Activated T-cell treated with anti-CD3 and anti-CD28 coated beads for 1 hour (primary cell): ENCODE data around the gene KCNH2.
"Not testable (repeated sequence)": the region's sequence is repeated elsewhere in the genome, so short reads cannot be mapped to it uniquely, and the experiment has no call there.

Experiments used
- DNase-seq: peaks from one replicate; pipeline ENCODE4 v3.0.0-alpha.2; 2020; ENCODE audit warnings: low read depth

KCNH2 gene

DNA sequence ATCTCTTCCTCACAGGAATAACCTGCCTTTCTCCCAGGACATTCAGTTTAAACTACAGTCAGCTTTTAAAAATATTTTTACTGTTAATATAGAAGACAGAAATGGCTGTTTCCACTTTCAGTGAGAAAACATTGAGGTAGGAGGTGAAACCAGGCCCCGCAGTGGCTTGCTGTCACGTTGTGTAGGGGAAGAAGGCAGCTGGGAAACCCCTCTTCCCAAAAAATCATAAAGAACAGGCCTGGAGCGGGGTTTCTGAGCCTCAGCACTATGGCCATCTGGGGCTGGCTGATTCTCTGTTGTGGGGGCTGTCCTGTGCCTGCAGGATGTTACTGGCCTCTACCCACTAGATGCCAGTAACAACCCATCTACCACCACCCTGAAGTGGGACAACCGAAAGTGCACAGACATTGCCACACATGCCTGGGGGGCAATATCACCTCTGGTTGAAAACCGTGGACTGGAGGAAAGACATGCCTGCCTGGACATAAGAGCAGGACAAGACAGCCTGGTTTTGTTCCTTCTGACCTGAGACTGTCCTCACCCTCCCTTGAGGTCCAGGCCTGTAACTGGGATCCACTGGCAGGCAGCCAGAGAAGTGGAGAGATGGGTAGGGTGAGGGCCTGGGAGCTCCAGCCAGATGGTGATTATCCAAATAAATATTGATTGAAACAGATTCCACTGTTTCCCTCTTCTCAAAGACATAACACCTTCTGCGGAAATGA is 43.9 kb downstream of the KCNH2 start:
- DNase-seq: no peak

DNA sequence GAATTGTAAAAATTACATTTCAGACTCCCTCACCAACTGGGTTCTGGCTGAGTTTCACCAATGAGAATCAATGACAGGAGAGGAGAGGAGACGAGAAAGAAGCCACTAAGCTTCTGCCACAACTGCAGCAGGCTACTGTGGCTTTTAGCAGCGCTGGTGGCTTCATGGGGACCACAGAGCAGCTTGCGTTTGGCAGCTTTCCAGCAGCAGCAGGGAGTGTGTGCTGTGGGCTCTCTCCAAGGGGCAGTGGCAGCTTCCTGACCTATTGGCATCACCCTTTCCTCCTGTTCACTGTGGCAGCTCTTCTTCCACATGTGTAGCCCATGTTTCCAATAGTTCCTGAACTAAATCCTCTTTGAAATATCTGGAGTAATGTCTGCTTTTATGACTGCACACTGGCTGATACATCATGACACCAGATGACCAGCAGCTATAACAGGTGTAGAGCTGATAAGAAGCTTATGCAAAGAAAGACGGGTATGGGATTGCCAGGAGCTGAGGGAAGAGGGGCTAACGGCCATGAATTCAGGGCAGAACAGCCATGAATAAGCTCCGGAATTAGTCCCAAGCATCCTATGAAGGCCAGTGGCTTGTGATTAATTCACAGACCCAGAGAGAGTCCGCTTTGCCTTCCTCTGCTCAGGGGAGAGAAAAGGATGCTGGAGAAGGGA is 46.8 kb downstream of the KCNH2 start:
- DNase-seq: peak; percentile 11

DNA sequence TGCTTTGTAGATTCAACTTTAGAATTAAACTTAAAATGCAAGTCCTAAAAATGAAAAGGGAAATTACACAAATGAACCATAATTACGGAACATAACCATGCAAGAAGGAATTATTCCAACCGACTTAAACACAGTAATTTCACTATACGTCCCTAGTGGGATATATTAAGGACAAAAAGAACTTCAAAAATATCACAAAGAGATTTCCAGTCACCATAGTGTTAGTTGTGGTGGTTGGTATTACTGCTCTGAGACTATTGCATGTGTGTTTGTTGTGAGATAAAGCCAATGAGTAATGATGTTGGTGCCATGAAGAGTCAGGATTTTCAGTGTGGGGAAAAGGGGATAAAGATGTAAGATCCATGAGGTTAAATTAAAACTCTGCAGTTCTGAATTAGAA is 49.6 kb downstream of the KCNH2 start:
- no peak for DNase-seq

DNA sequence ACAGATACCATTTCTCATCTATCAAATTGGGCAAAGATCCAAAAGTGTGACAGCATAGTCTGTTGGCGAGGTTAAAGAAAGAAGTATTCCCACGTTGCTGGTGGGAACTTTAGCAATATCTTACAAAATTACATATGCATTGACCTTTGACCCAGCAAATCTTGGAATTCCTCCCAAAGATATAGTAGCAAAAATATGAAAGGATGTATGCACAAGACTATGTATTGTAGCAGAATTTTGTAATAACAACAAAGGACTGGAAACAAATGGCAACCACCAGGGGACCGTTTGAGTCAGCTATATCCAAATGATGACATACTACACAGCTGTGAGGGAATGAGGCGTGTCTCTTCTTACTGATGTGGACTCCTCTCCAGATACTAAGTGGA is 50.2 kb downstream of the KCNH2 start:
- no peak for DNase-seq

DNA sequence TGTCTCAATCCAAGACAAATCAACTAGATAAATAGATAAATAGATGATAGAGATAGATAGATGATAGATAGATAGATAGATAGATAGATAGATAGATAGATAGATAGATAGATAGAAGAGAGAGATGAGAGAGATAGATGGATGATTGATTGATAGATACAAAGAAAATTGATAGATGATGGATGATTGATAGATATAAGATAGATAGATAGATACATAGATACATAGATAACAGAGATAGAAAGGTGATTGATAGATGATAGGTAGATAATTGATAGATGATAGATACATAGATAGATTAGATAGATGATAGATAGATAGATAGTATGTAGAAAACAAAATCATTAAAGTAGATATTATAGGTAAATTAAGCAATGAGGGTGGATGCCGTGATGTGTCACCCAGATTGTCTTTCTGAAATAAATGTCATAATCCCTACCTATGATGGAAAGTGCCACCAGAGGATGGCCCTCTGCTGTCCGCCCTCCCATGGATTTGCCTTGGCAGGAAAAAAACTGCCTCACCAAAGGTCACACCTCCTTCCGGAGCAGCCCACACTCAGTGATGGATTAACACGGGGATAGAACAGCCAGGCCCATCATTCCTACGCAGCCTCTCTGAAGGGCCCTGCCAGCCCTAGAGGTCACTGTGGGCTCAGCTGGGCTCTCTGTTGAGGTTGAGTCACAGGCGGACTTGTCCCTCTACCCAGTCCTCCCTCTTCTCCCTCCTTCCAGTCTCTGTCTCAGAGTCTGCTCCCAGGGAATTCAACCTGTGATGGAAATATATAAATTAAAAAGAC is 50.8 kb downstream of the KCNH2 start:
- no peak for DNase-seq

DNA sequence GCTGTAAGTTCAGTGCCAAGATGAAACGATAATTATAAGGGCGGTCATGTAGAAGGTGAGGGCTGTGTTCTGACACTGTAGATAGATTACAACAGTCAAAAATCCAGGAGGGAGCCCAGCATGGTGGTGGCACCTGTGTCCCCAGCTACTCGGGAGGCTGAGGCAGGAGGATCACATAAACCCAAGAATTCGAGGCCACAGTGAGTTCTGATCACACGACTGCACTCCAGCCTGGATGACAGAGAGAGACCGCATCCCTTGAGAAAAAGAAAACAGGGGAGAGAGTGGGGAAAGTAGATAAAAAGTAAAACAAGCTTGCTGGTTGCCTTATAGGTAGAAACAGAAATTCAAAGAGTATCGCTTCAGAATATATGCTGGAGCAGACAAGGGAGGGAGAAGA is 52.1 kb downstream of the KCNH2 start:
- no peak for DNase-seq

DNA sequence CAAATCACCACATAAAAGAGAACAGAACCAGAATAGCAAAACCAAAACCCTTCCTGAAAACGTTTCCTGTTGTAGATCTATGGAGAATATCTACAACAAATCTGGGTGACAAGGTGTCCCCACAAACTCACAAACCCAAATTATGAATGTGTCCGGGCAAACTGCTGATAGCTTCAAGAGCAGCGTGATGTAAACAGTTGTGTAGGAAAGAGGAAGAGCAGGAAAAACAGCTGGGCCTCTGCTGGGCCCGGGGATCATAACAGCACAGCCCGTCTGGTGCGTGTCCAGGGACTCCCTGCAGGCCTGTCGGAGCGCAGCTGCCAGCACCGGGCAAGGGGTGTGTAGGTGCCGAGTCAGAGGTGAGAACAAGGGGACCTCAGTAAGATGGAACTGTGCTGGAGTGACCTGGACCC is 53.7 kb downstream of the KCNH2 start:
- no peak for DNase-seq

DNA sequence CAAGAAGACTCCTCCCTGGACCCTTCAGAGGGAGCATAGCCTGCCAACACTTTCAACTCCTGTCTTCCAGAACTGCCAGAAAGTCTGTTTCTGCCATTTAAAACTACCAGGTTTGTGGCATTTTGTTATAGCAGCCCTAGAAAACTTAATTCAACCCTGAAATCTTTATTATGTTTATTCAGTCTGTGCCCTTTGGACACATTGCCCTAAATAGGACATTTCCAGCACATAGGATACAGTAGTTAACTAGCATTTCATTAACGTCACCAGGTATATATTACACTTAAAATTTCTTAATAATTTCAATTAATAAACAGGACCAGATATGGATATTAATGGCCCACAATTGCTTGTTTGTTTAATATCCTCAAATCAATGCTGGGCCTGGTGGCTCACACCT is 54.3 kb downstream of the KCNH2 start:
- no peak for DNase-seq

DNA sequence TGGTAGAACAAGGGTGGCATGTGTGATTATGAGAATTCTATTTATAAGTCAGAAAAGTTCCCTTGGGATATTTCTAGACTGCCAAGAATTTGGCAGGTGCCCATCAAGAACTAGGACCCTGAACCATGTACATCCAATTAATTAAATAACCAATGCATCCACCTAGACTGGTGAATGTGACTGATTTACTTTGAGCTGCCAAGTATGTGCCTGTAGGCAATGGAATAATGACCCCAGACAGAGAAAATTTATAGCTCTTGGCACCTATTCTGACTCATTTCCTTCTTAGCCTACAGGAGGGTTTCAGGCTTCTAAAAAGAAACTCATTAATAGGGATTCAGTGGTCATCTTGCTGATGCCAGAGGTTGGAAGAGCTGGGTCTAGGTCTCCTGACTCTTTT is 54.9 kb downstream of the KCNH2 start:
- DNase-seq: no peak

DNA sequence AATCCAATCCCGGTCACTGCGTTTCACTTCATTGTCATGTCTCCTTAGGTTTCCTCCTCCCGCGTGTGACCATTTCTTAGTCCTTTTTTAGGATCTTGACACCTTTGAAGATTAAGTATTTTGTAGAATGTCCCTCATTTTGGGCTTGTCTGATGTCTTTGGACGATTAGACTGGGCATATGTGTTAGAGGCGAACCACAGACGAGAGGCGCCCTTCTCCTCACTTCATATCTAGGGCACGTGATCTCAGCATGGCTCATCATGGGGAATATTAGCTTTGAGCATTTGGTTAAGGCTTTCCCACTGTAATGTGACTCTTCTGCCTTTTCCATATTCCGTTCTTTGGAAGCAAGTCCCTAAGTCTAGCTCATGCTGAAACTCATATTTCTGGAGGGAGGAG is 59.0 kb downstream of the KCNH2 start:
- DNase-seq: no peak

DNA sequence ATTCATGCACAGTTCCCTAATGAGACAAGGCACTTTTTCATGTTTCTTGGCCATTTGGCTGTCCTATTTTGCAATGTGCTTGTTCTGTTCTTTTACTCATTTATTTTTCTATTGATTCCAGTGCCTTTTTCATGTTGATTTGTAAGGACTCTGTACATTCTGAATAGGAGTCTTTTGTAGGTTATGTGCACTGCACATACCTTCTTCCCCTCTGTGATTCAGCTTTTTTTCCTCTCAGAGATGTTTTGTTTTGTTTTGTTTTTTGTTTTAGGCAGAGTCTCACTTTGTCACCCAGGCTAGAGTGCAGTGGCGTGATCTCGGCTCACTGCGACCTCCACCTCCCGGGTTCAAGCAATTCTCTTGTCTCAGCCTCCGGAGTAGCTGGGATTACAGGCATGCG is 59.7 kb downstream of the KCNH2 start:
- DNase-seq: no peak

DNA sequence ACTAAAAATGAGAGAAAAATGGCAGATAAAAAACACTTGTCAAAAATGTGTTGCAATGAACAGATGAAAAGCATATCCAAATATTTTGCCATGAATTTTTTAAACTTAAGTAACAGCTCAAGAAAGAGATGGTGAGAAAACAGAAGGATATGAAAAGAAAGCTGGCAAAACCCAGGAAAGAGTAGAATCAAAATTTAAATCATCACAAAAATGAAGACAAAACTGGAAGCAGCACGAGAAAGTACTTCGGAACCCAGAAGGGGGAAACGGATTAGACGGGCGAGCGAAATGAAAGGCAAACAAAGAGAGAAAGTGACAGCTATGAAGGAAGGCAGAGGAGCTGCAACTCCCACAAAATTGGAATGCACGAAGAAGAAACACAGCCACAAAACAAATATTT is 60.2 kb downstream of the KCNH2 start:
- DNase-seq: no peak

DNA sequence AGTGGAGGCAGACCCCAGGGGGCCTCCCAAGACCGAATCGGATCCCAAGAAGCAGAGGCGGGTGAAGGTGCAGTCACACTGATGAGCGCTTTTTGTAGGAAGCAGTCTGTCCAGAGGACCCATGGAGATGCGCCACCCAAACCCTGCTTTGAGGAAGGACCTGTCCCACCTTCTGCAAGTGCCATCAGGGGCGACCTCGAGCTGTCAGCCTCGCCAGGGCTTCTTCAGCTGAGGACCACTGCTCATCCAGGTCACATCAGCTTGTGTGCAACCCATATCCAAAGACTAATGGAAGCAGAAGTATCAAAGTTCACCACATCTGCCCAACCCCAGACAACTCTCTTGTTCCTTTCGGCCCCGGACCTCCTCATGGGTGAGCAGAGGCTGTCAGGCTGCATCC is 61.5 kb downstream of the KCNH2 start:
- DNase-seq: no peak

DNA sequence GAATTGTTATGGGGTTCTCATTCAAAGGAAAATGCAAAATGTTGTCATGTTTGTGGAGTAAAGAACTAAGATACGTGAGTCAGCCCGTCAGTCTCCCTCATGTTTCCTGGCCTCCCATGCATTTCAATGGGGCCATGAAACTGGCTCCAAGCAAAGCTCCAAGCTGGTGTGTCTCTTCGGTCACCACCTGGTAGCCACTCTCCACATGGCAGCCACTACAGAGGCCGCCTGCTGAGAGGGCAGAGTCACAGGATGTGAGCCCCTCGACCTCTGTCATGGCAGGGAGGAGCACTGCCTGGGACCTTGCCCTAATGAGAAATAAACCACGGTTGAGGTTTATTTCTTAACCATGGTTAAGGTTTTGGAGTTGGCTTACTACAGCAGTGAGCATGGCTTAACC is 63.2 kb downstream of the KCNH2 start:
- no peak for DNase-seq

DNA sequence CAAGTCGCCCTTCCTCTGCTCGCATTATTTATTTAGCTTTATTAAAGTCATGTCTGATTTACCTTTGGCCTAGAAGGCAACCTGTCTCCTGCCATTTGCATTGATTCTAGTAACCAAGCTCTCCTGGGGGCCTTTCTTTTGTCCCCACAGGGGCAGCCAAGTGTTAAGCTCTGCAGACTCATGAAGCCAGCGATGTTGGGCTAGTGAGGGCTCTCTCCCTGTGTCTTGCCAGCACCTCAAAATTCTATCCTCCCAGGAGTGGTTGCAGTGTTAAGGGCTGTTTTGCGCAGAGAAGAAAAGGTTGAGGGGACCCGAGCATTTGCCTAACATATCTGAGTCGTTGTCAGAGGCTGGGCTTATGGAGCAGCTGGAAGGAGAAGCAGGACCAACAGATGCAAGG is 63.9 kb downstream of the KCNH2 start:
- DNase-seq: no peak

DNA sequence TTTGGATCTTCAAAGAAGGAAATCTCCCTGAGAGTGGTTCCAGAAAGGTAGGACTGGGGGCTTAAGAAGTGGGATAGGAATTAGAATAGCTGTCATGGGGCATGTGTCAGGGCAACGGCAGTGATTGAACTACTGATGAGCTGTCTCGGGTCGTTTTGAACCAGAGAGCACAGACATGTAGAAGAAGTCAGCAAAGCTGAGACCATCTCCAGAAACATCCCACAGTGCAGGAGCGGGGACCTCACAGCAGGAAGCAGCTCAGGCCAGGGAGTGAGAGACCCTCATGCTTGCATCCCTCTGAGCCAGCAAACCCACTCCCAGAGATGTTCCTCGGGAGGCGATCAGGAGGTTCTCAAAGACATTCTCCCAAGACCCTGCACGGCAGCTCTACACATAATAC is 65.7 kb downstream of the KCNH2 start:
- no peak for DNase-seq

DNA sequence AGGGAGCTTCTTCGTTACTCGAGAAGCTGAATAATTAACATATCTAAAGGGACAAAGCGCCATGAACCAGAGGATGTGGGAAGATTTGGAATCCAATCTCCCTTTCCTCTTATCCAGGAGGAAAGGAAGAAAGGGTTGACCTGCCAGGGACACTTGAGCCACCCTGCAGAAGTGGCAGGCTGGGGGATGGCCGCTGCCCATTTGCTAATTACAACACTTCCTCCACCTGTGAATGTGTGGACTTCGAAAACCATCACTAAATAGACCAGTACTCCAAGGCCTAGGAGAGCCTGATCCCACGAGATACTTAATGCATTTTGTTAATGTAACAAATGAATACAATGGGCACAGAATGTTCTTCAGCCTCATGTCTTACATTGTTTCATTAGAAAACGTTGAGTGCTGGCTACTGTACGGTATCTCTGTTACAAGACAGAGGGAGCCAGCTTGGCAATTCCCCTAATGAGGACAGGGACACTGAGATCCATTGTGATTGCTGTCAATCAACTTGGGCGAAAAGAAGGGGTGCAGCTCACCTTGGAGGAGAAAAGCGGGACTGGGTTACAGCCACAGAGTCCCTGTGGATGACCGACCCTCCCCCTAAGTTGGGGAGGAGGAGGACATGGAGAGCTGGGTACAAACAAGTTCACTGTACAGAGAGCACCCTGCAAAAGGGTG is 66.4 kb downstream of the KCNH2 start:
- DNase-seq: no peak

DNA sequence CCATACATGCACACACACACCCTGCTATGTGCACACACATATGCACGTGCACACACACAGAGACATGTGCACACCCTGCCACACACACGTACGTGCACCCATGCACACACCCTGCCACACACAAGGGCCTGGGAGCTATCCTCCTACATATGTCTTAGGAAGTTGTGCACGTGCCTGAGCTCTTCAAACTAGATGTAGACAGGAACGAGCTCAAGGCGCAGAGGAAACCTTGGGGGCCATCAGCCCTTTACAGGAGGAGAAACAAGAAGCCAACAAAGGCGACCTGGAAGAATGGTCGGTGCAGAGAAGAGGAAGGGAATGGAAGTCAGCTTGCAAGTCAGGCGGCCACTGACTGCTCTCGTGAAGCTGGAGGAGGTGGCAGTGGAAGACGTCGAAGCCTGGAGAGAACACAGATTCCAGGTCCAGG is 67.1 kb downstream of the KCNH2 start:
- DNase-seq: no peak

DNA sequence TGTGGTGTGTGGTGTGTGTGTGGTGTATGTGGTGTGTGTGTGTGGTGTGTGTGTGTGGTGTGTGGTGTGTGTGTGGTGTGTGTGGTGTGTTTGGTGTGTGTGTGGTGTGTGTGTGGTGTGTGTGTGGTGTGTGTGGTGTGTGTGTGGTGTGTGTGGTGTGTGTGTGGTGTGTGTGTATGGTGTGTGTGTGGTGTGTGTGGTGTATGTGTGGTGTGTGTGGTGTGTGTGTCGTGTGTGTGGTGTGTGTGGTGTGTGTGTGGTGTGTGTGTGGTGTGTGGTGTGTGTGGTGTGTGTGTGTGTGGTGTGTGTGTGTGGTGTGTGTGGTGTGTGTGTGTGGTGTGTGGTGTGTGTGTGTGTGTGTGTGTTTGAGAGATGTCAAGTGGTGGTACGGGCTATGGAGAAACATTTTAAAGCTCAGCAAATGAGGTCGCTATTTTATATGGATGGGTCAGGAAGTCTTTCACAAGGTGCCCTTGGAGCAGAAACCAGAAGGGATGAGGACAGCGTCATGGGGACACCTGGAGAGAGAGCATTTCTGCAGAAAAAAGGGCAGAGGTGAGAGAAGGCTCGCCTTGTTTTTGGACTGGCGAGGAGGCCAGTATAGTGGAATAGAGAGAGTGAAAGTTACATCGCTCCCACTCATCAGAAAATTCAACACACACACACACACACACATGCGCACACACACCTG is 67.7 kb downstream of the KCNH2 start:
- not testable (repeated sequence) for DNase-seq

DNA sequence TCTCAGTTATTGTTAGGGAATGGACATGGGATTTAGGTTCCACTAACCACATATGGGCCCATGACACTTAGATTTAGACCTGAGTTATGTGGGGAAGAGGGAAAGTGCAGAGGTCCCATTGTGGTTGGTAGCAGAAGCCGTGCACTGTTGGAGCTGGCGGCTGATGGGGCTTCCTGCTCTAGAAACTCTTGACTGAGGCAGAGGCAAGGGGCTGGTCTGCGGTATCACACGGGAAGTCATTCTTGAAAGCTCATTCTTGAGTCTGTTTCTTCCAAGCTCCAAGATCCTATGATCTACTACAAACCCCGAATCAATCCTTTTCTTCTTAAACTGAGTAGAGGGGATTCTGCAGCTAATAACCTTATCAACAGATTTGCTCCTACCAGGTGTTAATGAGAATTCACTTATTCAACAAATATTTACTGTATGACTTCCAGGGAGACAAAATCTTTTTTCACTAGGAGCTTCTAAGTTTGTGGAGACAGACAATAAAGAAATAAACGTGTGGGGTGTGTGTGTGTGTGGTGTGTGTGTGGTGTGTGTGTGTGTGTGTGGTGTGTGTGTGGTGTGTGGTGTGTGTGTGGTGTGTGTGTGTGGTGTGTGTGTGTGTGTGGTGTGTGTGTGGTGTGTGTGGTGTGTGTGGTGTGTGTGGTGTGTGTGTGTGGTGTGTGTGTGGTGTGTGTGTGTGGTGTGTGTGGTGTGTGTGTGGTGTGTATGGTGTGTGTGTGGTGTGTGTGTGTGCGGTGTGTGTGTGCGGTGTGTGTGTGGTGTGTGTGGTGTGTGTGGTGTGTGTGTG is 68.7 kb downstream of the KCNH2 start:
- DNase-seq: peak; percentile 32

DNA sequence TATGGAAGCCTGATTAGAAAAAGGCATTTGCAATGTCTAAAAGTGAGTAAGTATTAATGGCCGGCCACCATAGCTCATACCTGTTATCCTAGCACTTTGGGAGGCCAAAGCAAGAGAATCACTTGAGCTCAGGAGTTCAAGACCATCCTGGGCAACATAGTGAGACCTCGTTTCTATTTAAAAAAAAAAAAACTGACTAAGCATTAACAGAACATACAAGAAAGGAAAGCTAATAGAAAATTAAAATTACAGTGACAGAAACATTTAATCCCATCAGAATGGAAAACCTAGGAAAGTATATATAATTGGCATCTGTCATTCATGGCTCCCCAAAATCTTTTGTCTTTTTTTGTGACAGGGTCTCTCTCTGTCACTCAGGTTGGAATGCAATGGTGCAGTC is 69.9 kb downstream of the KCNH2 start:
- DNase-seq: no peak
